GM18867 (cell line): Measurements from ENCODE around the gene SLC6A9.

Source experiments
- ATAC-seq: cut with Tn5 transposase; IDR thresholded peaks from one replicate; pipeline ENCODE4 v1.9.1; 2021; ENCODE audit warnings: mild to moderate bottlenecking, moderate library complexity; ENCODE audit not compliant: unreplicated experiment

The SLC6A9 gene

GRCh38 chr1:44031252-44032169 is at the start of gene SLC6A9:
Gene SLC6A9 (minus strand): TSS chr1:44031462. CDS start chr1:44024277, 7,185 bp downstream.
- ATAC-seq, result no peak

GRCh38 chr1:44079566-44079965 is 48.3 kb upstream of the SLC6A9 start:
- no peak for ATAC-seq

- no peak for ATAC-seq
Measured at GRCh38 chr1:44078104-44078503, 46.8 kb upstream of the SLC6A9 start.

GRCh38 chr1:44077421-44077820 is 46.2 kb upstream of the SLC6A9 start:
- ATAC-seq, result no peak

- no peak for ATAC-seq
Measured at GRCh38 chr1:44076066-44076465, 44.8 kb upstream of the SLC6A9 start.

- no peak for ATAC-seq
Measured at GRCh38 chr1:44074415-44074814, 43.2 kb upstream of the SLC6A9 start.

- no peak for ATAC-seq
Measured at GRCh38 chr1:44073528-44073927, 42.3 kb upstream of the SLC6A9 start.

GRCh38 chr1:44072821-44073220 is 41.6 kb upstream of the SLC6A9 start:
- no peak for ATAC-seq

- ATAC-seq, result no peak
Measured at GRCh38 chr1:44072204-44072603, 40.9 kb upstream of the SLC6A9 start.

GRCh38 chr1:44071461-44071860 is 40.2 kb upstream of the SLC6A9 start:
- no peak for ATAC-seq

- ATAC-seq, result no peak
Measured at GRCh38 chr1:44068442-44068921, 37.2 kb upstream of the SLC6A9 start.

GRCh38 chr1:44067266-44068250 is 36.3 kb upstream of the SLC6A9 start:
- ATAC-seq, result no peak

GRCh38 chr1:44062656-44063179 is 31.5 kb upstream of the SLC6A9 start:
- ATAC-seq, result no peak

GRCh38 chr1:44061857-44062256 is 30.6 kb upstream of the SLC6A9 start:
- no peak for ATAC-seq

GRCh38 chr1:44060830-44061267 is 29.6 kb upstream of the SLC6A9 start:
- no peak for ATAC-seq

- no peak for ATAC-seq
Measured at GRCh38 chr1:44059664-44060355, 28.5 kb upstream of the SLC6A9 start.

- no peak for ATAC-seq
Measured at GRCh38 chr1:44059212-44059611, 27.9 kb upstream of the SLC6A9 start.

- no peak for ATAC-seq
Measured at GRCh38 chr1:44057293-44057692, 26.0 kb upstream of the SLC6A9 start.

- ATAC-seq, result no peak
Measured at GRCh38 chr1:44053394-44053793, 22.1 kb upstream of the SLC6A9 start.

GRCh38 chr1:44050261-44050660 is 19.0 kb upstream of the SLC6A9 start:
- no peak for ATAC-seq
